G401.6 (cell line): ENCODE results near the gene PTTG1IP.

ENCODE experiments used
- FAIRE-seq: peaks from 2 replicates; lab custom pipeline; 2012; peaks lifted over from hg19 to GRCh38; lab: Jason Lieb, UNC

The PTTG1IP gene

DNA sequence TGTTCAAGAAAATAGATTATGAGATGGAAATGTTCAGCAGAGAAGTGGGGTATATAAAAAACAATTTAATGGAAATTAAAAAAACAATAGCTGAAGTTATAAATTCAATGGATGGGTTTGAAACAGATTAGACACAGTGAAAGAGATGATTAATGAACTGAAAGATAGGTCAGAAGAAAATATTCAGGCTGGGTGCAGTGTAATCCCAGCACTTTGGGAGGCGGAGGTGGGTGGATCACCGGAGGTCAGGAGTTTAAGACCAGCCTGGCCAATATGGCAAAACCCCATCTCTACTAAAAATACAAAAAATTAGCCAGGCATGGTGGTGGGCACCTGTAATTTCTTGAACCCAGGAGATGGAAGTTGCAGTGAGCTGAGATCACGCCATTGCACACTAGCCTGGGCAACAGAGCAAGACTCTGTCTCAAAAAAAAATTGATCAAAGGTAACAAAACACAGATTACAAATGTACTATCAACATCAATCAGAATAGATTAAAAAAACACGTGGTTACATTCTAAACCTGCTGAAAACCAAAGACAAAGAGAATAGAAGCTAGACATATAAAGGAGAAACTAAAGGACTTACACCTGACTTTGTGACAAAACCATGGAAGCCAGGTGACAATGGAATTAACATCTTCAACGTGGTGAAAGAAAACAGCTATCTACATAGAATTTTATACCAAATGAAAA lies 50.9 kb downstream of the PTTG1IP start:
- FAIRE-seq = no peak

GRCh38 chr21:44820851-44821250 lies 52.6 kb downstream of the PTTG1IP start:
- FAIRE-seq = no peak

- no peak for FAIRE-seq
These were observed 53.9 kb downstream of the PTTG1IP start for GRCh38 chr21:44819283-44820243.

GRCh38 chr21:44818640-44819011 lies 54.9 kb downstream of the PTTG1IP start:
- no peak for FAIRE-seq

DNA sequence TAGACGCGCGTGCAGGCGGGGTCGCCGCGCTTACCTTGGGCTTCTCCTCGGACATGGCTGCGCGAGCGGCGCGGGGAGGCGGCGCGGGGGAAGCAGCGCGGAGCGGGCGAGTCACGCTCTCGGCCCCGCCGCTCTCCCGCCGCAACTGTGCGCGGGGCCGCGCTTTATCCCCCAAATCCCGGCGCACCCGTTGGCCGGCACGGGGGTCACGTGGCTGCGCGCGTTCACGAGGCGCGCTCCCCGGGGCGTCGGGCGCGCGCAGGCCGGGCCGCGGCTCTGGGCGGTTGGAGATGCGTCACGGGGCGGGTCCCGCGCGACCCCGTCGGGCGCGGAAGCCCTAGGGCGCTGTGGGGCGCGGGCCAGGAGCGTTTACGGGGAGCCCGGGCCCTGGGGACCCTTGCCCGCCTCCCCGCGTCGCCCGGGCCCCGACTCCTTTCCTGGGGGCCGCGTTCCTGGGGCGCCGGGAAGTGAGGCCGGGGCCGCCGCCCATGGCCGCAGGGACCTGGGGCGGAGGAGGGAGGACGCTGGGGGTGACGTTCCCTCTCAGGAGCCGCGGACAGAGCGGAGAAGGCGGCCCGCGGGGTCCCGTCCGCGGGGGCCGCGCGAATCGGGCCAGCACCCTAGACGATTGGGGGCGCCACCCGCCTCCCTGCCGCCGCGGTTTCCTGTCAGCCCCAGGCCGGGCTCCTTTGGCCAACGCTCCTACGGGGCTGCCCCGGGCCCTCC lies 55.4 kb downstream of the PTTG1IP start, which contains the start of gene SUMO3:
SUMO3 (minus strand) TSS at position 149 of the 726 bp plus-strand sequence; CDS start at position 55, 94 bp downstream.
- FAIRE-seq = no peak

- no peak for FAIRE-seq
These were observed 56.0 kb downstream of the PTTG1IP start for GRCh38 chr21:44817506-44817880.

GRCh38 chr21:44816761-44817505 lies 56.6 kb downstream of the PTTG1IP start:
- FAIRE-seq = no peak

DNA sequence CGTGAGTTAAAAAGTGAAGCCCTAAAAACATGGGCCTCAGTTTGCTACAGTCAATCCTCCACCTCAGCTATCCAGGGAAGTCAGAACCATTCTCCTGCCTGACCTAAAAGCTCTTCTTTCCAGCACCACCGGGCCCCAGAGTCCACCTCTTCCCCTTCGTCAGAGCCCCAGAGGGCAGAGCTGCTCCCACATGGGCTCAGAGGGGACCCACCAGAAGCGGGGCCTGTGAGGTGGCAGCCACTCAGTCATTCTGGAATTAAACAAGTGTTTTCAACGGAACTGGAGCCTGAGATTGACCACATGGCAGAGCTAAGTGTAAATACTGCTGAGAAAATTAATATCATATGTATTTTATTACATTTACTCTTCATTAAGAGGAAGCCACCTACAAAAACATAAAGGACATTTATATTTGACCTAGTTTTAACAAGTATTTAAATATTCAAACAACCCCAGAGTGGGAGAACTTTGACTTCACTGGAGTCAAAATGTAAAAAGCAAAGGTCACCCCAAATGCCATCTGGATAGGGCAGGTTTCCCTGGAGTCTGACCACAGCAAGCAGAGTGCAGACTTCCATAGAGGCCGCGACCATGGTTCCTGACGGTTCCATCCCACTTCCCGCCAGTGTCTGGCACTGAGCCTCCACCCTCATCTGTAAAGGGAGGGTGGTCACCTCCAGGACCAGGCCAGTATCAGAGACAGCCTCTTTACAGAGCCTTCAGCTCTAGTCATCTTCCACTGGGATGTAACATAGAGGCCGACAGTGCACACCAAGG lies 57.5 kb downstream of the PTTG1IP start:
- FAIRE-seq = no peak

GRCh38 chr21:44815225-44815624 lies 58.3 kb downstream of the PTTG1IP start:
- no peak for FAIRE-seq

DNA sequence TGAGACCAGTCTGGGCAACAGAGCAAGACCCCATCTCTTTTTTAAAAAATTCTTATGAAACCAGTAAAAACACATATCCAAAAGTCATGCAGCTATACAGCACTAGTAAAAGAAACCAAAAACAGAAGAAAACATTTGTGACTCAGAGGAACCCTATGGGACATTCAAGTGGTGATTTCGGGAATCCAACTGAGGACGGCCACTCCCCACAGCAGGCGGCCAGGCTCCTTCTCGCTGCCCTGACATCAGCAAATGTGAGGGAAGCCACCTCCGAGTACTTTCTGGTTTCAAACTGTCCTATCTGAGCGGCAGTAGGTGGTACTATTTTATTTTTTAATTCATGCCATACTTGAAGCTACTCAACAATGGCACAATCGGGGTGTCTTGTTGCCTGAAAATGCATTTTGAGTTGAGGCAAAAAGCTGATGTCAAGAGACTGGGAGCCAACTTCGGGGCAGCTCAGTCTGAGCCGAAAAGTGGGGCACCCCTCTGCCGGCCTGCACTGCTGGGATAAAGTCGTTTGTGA lies 58.9 kb downstream of the PTTG1IP start:
- no peak for FAIRE-seq

DNA sequence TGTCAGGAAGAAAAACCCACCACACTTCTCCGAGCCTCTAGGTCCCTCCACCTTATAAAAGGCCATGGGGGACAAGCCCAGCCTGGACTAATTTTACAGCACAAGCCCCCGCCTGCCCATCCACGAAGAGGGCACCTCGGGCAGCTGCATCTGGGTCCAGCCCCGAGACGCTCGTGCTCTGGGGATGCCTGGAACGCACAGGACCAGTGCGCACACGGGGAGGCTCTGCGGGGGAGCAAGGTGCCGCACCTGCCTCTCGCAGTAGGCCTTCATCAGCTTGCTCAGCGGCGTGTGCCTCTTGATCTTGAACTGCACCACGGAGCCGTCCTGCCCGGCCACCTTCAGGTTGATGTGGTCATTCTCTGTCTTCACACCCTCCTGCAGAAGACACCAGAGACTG lies 59.8 kb downstream of the PTTG1IP start:
- no peak for FAIRE-seq

- FAIRE-seq = no peak
These were observed 60.3 kb downstream of the PTTG1IP start for GRCh38 chr21:44813149-44813548.

DNA sequence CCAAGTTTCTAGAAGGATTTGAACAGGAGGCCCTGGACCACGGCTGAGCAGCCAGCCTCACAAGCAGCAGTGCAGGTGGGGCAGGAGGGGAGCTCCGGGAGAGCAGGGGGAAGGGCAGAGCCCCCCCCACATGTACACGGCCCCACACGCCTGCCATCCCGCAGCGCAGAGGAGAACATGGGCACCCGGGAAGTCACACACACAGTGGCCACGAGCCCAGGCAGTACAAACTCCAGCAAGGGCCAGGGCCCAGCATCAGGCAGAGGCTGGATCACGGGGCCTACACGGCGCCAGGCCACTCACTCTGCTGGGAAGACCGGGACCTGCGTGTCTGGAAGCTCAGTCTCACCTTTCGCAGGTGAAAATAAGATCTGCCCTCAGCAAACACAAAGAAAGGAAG lies 60.9 kb downstream of the PTTG1IP start:
- no peak for FAIRE-seq

DNA sequence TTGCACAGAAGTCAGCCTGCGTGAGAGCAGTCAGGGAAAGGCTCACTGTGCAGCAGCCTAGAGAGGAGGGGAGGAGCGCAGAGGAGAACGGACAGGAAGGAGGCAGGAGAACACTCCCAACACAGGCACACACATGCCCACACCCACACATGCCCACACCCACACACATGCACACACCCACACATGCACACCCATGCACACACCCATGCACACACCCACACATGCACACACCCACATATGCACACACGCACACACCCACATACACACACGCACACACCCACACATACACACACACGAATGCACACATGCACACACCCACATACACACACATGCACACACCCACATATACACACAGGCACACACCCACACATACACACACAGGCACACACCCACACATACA lies 62.7 kb downstream of the PTTG1IP start:
- FAIRE-seq = no peak

DNA sequence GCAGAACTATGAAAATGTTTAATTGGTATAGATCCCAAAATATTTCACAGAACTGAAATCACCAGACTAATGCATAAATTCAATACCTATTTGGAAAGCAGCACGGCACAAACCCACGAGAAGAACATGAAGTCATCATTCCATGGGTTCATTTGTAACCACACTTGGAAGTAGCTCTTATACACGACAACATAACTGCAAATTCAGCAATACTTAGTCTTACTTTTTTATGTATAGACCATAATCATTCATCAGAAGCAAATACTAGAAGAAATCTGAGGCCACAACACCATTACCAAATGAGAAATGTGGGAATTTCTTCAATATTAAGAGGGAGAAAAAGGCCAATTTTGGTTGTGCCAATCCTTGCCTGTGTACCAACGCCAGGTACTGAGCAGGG lies 67.6 kb downstream of the PTTG1IP start:
- no peak for FAIRE-seq

DNA sequence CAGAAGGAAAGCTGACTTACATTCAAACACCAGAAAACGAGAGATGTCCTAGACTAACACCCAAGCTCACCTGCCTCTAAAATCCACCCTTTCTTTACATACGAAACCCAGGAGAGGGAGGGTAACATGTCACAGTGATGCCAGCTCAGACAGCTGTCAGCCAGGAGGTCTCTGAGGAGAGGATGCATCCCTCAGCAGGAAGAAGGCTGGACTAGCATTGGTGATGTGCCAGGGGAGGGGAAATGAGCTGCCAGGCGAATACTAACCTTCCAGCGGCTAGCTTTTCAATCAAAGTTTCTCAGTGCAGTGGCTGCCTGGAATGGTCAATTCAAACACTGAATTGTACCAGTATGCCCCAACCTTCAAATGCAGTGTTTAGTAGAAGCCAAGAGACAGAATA lies 68.3 kb downstream of the PTTG1IP start:
- FAIRE-seq = no peak

GRCh38 chr21:44804762-44805161 lies 68.7 kb downstream of the PTTG1IP start:
- no peak for FAIRE-seq

- no peak for FAIRE-seq
These were observed 69.8 kb downstream of the PTTG1IP start for GRCh38 chr21:44803651-44804050.

GRCh38 chr21:44802396-44803153 lies 70.9 kb downstream of the PTTG1IP start:
- FAIRE-seq = no peak
